LNCAP (cell line): Measurements from ENCODE around the gene KLHDC7B.

Source experiments
- CTCF ChIP-seq: fragments of 450-650 bp; IDR thresholded peaks from 2 replicates; pipeline ENCODE4 v1.5.1; 2017; ENCODE audit warnings: mild to moderate bottlenecking

The KLHDC7B gene

DNA sequence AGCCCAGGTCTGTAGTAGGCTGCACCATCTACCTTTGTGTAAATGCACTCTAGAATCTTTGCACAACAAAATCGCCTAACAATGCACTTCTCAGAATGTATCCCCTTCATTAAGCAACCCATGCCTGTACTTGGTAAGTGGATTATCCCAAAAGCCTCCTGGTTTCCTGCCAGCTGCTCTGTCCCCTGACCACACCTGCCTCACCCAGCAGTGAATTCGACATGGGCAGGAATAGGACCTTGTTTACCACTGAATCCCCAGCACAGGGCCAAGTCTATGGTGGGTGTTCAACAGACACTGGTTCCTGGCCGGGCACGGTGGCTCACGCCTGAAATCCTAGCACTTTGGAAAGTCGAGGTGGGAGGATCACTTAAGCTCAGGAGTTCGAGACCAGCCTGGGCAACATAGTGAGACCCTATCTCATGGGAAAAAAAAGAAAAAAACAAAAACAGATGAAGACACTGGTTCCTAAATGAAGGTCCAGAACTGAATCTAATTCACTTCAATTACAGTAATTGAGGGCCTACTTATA lies 22.1 kb downstream of the KLHDC7B start:
- no peak for TF ChIP-seq CTCF

GRCh38 chr22:50568626-50569025 lies 22.9 kb downstream of the KLHDC7B start:
- TF ChIP-seq CTCF = no peak

- no peak for TF ChIP-seq CTCF
Observed at GRCh38 chr22:50569041-50569459, 23.4 kb downstream of the KLHDC7B start.

GRCh38 chr22:50569896-50570535 lies 24.3 kb downstream of the KLHDC7B start:
- no peak for TF ChIP-seq CTCF

GRCh38 chr22:50570861-50571260 lies 25.2 kb downstream of the KLHDC7B start:
- TF ChIP-seq CTCF = no peak

DNA sequence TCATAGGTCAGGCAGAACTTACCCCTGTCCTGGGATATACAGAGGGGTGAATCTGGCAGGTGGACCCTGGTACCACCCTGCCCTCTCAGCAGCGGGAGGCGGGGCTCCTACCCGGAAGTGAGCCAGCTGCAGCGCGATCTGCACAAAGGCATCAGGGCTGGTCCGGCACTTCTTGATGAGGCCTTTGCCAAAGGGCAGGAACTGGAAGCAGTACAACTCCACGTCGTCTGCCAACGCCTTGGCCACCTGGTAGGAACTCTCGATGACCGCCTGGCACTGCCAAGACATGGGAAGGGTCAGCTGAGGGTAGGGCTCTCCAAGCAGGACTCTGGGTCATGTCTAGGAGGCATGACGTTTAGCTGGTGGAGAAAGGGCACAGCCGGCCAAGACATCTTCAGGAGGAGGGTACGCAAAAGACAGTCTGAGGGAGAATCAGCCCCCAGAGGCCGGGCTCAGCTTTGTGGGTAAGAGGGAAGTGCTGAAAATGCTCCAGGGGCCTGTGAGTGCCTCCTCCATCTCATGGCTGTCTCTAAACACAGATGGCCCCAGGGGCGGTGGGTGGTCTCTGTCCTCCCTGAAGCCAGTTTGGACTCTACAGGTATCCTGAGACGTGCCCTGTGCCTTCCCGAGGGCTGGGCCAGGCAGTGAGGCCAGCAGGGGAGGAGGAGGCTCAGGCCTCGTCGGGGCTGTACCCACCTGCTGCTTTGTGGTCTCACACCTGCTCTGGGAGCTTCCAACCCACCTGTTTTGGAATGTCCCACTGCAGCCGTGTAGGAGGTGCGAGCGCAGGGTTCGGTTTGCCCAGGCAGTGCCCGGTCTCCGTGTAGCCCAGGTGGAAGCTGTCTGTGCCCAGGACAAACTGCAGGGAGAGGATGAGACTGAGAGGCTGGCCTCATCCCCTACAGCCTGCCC lies 25.8 kb downstream of the KLHDC7B start:
- no peak for TF ChIP-seq CTCF

DNA sequence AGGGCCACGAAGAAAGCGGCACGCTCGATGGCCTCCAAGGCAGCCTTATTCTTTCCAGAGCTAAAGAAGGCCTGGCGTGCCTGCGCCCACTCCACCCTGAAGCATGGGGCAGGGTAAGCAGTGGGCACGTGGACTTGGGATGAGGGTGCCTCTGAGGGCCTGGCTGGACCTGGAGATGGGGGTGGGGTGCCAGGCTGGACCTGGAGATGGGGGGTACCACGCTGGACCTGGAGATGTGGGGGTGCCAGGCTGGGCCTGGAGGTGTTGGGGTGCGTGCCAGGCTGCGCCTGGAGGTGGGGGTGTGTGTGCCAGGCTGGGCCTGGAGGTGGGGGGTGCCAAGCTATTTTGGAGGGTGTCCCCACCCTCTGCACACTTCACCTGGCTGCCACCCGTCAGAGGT lies 27.3 kb downstream of the KLHDC7B start:
- no peak for TF ChIP-seq CTCF
